Loucy (cell line): Measurements from ENCODE around the gene EME2.
"Not testable (repeated sequence)": the region's sequence is repeated elsewhere in the genome, so short reads cannot be mapped to it uniquely, and the experiment has no call there.

Experiments
- H2AFZ ChIP-seq: fragments of 200-600 bp; sonication (generic); 2 replicates; pipeline ENCODE4 v1.6.0; 2016; ENCODE audit warnings: antibody characterized with exemption, mild to moderate bottlenecking, low read length, moderate library complexity
- H3F3A ChIP-seq: fragments of 200-600 bp; 2 replicates; pipeline ENCODE4 v1.6.0; 2016; ENCODE audit warnings: antibody characterized with exemption, low read depth, mild to moderate bottlenecking
- H3K27me3 ChIP-seq: fragments of 200-600 bp; sonication (generic); 2 replicates; pipeline ENCODE4 v1.6.1; 2014; ENCODE audit warnings: low read length, mild to moderate bottlenecking; ENCODE audit not compliant: insufficient read depth, poor library complexity, severe bottlenecking
- H3K36me3 ChIP-seq: fragments of 200-600 bp; sonication (generic); 2 replicates; pipeline ENCODE4 v1.6.1; 2016; ENCODE audit warnings: low read length; ENCODE audit not compliant: insufficient read depth
- H3K4me1 ChIP-seq: fragments of 200-600 bp; sonication (generic); 2 replicates; pipeline ENCODE4 v1.5.1; 2014; ENCODE audit warnings: low read length, mild to moderate bottlenecking; ENCODE audit not compliant: insufficient read depth, poor library complexity, severe bottlenecking
- H3K4me2 ChIP-seq: fragments of 200-600 bp; sonication (generic); 2 replicates; pipeline ENCODE4 v1.6.0; 2014; ENCODE audit warnings: antibody characterized with exemption, low read length, low read depth, mild to moderate bottlenecking; ENCODE audit not compliant: poor library complexity, severe bottlenecking
- H3K4me3 ChIP-seq: fragments of 200-600 bp; sonication (generic); 2 replicates; pipeline ENCODE4 v1.5.1; 2014; ENCODE audit warnings: low read length, mild to moderate bottlenecking, mixed read lengths; ENCODE audit not compliant: poor library complexity, severe bottlenecking
- H3K79me2 ChIP-seq: fragments of 200-600 bp; sonication (generic); 2 replicates; pipeline ENCODE4 v1.6.1; 2014; ENCODE audit warnings: low read length; ENCODE audit not compliant: insufficient read depth
- H3K9ac ChIP-seq: fragments of 200-600 bp; sonication (generic); 2 replicates; pipeline ENCODE4 v1.6.0; 2014; ENCODE audit warnings: mild to moderate bottlenecking, low read depth, low read length, moderate library complexity; ENCODE audit not compliant: poor library complexity, severe bottlenecking
- H3K9me2 ChIP-seq: fragments of 200-600 bp; sonication (generic); replicated peaks from 2 replicates; pipeline ENCODE4 v1.6.1; 2016; ENCODE audit warnings: low read depth, low read length, mixed read lengths
- H3K9me3 ChIP-seq: fragments of 200-600 bp; sonication (generic); 2 replicates; pipeline ENCODE4 v1.6.1; 2014; ENCODE audit warnings: mild to moderate bottlenecking, antibody characterized with exemption, low read length, low read depth; ENCODE audit not compliant: insufficient read depth
- H4K20me1 ChIP-seq: fragments of 200-600 bp; sonication (generic); 2 replicates; pipeline ENCODE4 v1.6.0; 2014; ENCODE audit warnings: antibody characterized with exemption, low read length, mild to moderate bottlenecking; ENCODE audit not compliant: insufficient read depth, poor library complexity, severe bottlenecking
- EZH2phosphoT487 ChIP-seq: fragments of 200-600 bp; IDR thresholded peaks from 2 replicates; pipeline ENCODE4 v1.6.1; 2018; ENCODE audit warnings: antibody characterized with exemption, mild to moderate bottlenecking, moderate library complexity, borderline replicate concordance
- TF ChIP-seq, protein P1 (sequence below): fragments of 200-600 bp; sonication (generic); conservative IDR thresholded peaks from 2 replicates; pipeline ENCODE4 v1.5.1; 2014; ENCODE audit warnings: mild to moderate bottlenecking, antibody characterized with exemption, low read length

EME2 gene

DNA sequence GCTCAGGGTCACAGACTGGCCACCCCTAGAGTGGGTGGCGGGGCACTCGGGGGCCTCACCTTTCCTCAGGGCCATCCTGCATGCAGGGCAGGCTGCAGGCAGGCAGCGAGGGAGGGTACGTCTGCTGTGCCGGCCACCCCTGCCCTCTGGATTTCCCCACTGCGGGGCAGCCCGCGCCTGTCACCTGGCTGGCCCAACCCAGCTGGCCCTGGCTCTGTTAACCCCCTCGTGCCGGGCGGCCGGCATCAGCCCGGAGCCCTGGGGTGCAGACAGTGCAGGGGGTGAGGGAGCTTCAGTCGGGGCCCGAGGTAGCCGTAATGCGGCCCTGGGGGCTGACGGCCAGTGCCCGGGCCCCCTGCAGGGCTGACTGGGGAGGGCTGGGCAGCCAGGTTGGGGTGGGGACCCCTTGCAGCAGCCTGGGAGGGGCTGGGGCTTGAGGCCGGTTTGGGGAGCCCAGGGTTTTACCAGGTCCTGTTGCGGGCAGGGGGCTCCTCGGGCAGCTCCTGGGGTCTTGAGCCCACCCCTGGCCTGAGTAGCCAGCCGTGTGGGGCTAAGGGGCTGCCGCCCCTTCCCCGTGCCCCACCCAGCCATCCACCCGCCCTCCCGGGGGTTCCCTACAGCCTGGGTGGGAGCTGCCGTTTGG is 21.1 kb downstream of the EME2 start, which contains the start of gene IGFALS:
Gene IGFALS, minus strand, starts transcription at position 128 of the 643 bp plus-strand sequence. Its CDS starts 53 bp downstream, at position 75.
- Histone ChIP-seq H3F3A (no peaks in the 10 kb centered on the region), H2AFZ (no peak within 1 kb of the TSS), H3K36me3 (no peaks in the 10 kb centered on the region), H3K9me3 (no peaks in the 10 kb centered on the region), H4K20me1 (no peaks in the 10 kb centered on the region), H3K9ac (no peak within 1 kb of the TSS), H3K79me2 (no peaks in the 10 kb centered on the region), H3K27me3 (no peaks in the 10 kb centered on the region), H3K4me1 (no peaks in the 10 kb centered on the region), H3K9me2 (no peaks in the 10 kb centered on the region), H3K4me3 (no peak within 1 kb of the TSS), H3K4me2 (no peak within 1 kb of the TSS)
- no peak for TF ChIP-seq EZH2phosphoT487
- TF ChIP-seq, protein P1, sequence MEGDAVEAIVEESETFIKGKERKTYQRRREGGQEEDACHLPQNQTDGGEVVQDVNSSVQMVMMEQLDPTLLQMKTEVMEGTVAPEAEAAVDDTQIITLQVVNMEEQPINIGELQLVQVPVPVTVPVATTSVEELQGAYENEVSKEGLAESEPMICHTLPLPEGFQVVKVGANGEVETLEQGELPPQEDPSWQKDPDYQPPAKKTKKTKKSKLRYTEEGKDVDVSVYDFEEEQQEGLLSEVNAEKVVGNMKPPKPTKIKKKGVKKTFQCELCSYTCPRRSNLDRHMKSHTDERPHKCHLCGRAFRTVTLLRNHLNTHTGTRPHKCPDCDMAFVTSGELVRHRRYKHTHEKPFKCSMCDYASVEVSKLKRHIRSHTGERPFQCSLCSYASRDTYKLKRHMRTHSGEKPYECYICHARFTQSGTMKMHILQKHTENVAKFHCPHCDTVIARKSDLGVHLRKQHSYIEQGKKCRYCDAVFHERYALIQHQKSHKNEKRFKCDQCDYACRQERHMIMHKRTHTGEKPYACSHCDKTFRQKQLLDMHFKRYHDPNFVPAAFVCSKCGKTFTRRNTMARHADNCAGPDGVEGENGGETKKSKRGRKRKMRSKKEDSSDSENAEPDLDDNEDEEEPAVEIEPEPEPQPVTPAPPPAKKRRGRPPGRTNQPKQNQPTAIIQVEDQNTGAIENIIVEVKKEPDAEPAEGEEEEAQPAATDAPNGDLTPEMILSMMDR, result no peak

DNA sequence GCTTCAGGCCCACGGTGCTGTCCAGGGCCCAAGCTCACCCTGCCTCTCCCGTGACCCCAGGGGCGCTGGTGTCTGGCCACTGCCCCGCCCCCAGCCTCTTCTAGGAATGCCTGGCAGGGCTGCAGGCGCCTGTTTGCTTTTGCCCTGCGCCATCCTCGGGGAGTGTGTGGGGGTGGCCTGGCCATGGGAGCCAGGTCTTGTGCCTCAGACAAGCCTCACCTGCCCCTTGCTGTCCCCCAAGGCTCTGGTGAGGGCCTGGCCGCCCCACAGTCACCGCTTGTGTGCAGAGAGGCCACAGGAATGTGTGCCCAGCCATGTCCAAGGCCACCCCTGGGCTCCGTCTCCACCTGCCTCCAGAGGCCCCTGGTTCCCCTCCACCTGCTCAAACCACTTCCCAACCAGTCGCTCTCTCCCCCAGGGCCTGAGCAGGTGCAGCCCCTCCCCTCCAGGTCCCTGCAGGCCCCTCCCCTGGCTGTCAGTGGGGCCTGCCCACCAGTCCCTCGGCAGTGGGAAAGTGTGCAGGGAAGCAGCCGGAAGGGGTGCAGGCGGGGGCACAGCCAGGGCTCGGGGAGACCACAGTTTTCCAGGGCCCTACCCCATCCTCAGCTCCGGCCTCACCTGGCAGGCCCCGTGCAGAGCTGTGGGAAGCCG is 21.7 kb downstream of the EME2 start:
- Histone ChIP-seq H3K4me3 (no peak overlapping the region), H3K4me2 (no peak overlapping the region), H3K79me2 (no peaks in the 10 kb centered on the region), H3K27me3 (no peaks in the 10 kb centered on the region), H3K4me1 (no peaks in the 10 kb centered on the region), H2AFZ (no peak overlapping the region), H3K9me3 (no peaks in the 10 kb centered on the region), H3K9ac (no peak overlapping the region), H3K36me3 (no peaks in the 10 kb centered on the region), H4K20me1 (no peaks in the 10 kb centered on the region), H3K9me2 (no peaks in the 10 kb centered on the region), H3F3A (no peaks in the 10 kb centered on the region)
- TF ChIP-seq EZH2phosphoT487, result no peak
- TF ChIP-seq, protein P1, result no peak

DNA sequence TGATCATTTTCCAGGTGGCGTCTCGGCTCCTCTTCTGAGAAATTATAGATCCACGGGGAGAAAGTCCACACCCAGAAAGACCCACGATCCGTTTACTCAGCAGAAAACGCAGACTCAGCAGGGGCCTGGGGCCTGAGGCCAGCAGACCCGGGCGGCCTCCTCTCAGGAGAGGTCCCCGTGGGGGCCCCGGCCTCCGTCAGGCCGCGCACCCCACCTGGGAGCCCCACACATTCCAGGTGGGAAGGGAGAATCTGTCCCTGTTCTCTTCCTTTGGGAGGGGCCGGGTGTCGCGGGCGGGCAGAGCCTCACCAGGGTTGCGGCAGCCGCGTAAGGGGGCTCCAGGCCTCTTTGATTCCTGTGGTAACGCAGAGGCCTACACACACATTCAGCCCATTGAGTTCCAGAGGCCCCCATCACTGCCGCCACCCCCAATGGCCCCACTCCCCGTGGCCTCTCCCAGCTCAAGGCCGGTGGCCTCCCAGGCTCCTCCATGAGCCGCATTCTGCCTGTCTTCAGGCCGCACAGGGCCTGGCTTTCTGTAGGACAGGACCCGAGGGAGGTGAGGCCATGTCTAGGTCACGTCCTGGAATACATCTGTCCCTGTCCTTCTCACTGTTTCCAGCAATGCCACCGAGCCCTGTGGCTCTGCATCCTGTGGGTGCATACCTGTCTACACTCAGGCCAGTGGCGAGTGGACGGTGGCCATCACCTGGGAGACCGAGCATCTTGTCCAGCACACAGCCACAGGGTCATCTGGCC is 22.5 kb downstream of the EME2 start:
- Histone ChIP-seq H3K4me1 (no peaks in the 10 kb centered on the region), H4K20me1 (no peaks in the 10 kb centered on the region), H2AFZ (no peak overlapping the region), H3K9ac (no peak overlapping the region), H3K27me3 (no peaks in the 10 kb centered on the region), H3K4me2 (no peak overlapping the region), H3K9me2 (no peaks in the 10 kb centered on the region), H3F3A (no peaks in the 10 kb centered on the region), H3K36me3 (no peaks in the 10 kb centered on the region), H3K79me2 (no peaks in the 10 kb centered on the region), H3K4me3 (no peak overlapping the region), H3K9me3 (no peaks in the 10 kb centered on the region)
- TF ChIP-seq, protein P1, result no peak
- no peak for TF ChIP-seq EZH2phosphoT487

DNA sequence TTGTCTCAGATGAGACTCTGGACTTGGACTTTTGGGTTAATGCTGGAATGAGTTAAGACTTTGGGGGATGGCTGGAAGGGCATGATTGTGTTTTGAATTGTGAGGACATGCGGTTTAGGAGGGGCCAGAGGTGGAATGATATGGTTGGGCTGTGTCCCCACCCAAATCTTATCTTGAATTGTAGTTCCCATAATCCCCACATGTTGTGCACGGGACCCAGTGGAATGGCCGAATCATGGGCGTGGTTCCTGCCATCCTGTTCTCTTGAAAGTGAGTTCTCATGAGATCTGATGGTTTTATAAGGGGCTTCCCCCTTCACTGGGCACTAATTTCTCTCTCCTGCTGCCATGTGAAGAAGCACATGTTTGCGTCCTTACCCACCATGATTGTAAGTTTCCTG is 26.7 kb downstream of the EME2 start:
- H3K36me3 ChIP-seq, H3K4me3 ChIP-seq, H3K9me2 ChIP-seq, H3K4me2 ChIP-seq, H3K9me3 ChIP-seq, H3K27me3 ChIP-seq, H3K4me1 ChIP-seq, H3F3A ChIP-seq, H4K20me1 ChIP-seq, H2AFZ ChIP-seq, H3K79me2 ChIP-seq, H3K9ac ChIP-seq: not testable (repeated sequence)
